Adrenal gland (tissue), 5 donors: ENCODE measurements around the gene MAPKBP1.

ENCODE experiments used
- POLR2A ChIP-seq, 2 donors: fragments of 450-650 bp; IDR thresholded peaks; one replicate each; pipeline ENCODE4 v1.6.1; 2017; ENCODE audit warnings: antibody characterized with exemption in 2 of 2, mild to moderate bottlenecking in 2 of 2, moderate library complexity in 1 of 2
- TF ChIP-seq, protein P1 (sequence below), 6 experiments: fragments of 450-650 bp in 4 of 6; fragments of 200-600 bp in 2 of 6; sonication (generic) in 1 of 6; IDR thresholded peaks; 1 replicate in 5 of 6; 2 replicates in 1 of 6; pipeline versions ENCODE4 v1.5.1 to v1.8.0; 2016 to 2021; ENCODE audit warnings: antibody characterized with exemption in 6 of 6, mild to moderate bottlenecking in 2 of 6, moderate library complexity in 1 of 6
- donor health status: DM: no; HTN: no; CAD: no.

GRCh38 chr15:41775651-41776050, 1.4 kb downstream of the MAPKBP1 start:
- TF ChIP-seq POLR2A (IDR thresholded peaks at IDR 0.05): no peak
- TF ChIP-seq, protein P1, sequence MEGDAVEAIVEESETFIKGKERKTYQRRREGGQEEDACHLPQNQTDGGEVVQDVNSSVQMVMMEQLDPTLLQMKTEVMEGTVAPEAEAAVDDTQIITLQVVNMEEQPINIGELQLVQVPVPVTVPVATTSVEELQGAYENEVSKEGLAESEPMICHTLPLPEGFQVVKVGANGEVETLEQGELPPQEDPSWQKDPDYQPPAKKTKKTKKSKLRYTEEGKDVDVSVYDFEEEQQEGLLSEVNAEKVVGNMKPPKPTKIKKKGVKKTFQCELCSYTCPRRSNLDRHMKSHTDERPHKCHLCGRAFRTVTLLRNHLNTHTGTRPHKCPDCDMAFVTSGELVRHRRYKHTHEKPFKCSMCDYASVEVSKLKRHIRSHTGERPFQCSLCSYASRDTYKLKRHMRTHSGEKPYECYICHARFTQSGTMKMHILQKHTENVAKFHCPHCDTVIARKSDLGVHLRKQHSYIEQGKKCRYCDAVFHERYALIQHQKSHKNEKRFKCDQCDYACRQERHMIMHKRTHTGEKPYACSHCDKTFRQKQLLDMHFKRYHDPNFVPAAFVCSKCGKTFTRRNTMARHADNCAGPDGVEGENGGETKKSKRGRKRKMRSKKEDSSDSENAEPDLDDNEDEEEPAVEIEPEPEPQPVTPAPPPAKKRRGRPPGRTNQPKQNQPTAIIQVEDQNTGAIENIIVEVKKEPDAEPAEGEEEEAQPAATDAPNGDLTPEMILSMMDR (IDR thresholded peaks at IDR 0.05): no peak
